HG03432 (cell line): ENCODE results near the gene CYP2U1.
"Not testable (repeated sequence)": the region's sequence is repeated elsewhere in the genome, so short reads cannot be mapped to it uniquely, and the experiment has no call there.

Experiments used
- ATAC-seq: cut with Tn5 transposase; IDR thresholded peaks from one replicate; pipeline ENCODE4 v1.9.1; 2021; ENCODE audit warnings: mild to moderate bottlenecking, moderate library complexity; ENCODE audit not compliant: unreplicated experiment

The CYP2U1 gene

GRCh38 chr4:107917500-107917899 is 13.8 kb upstream of the CYP2U1 start:
- no peak for ATAC-seq

- ATAC-seq, result no peak
Measured at GRCh38 chr4:107922486-107923473, 8.6 kb upstream of the CYP2U1 start.

DNA sequence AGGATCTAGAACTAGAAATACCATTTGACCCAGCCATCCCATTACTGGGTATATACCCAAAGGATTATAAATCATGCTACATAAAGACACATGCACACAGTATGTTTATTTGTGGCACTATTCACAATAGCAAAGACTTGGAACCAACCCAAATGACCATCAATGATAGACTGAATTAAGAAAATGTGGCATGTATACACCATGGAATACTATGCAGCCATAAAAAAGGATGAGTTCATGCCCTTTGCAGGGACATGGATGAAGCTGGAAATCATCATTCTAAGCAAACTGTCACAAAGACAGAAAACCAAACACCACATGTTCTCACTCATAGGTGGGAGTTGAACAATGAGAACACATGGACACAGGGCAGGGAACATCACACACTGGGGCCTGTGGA is 5.6 kb upstream of the CYP2U1 start:
- ATAC-seq, result not testable (repeated sequence)

GRCh38 chr4:107926875-107927274 is 4.5 kb upstream of the CYP2U1 start:
- ATAC-seq, result not testable (repeated sequence)

GRCh38 chr4:107931775-107932321 is 499 bp downstream of the CYP2U1 start:
- ATAC-seq, result no peak

GRCh38 chr4:107935246-107935645 is 3.9 kb downstream of the CYP2U1 start:
- ATAC-seq, result no peak

DNA sequence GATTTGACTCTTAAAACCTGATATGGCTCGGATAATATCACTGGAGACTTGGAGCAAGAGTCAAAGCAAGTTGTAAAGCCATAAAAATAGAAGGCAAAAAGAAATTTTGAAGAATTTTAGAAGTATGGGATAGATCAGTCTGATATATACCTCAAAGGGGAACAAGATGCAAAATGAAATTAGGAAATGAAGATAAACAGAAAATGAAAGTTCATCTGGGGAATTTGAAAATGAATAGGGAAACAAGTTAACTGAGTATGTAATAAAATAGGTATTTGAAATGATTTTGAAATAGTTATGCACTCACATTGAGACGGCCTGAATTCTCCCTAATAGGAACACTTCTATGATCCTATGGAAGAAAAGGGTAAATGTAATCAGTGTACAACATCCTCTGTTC is 5.7 kb downstream of the CYP2U1 start:
- ATAC-seq, result peak; percentile 61

DNA sequence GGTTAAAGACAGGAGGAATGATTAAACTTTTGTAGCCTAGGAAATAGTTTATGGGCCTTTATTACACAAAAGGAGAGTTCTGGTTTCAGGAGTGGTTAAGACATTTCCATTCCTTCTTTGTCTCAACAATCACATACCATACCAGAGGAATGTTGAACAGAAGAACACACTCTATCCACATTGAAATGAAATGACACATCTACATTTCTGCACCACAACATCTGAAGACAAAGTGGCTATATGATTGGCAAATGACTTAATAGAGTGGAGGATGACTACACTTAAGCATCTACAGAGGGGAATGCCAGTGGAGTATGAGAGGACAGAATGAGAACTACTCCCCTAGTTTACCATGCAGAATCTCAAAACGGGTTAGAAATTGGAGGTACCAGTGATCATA is 8.0 kb downstream of the CYP2U1 start:
- no peak for ATAC-seq

DNA sequence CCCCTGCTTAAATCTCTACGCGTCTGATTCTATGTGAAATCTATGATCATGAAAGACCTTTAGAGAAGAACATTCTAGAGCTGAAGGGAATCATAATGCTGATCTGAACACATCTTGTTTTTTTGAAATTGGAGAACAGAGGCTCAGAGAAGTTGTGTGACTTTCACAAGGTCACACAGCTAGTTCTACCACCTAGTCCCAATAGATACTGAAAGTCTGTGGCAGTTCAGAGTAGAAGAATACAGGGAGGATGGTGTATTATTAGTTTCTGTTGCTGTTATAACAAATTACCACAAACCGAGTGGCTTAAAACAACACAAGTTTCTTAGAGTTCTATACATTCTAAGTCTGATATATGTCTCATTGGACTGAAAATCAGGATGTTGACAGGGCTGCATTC is 14.5 kb downstream of the CYP2U1 start:
- ATAC-seq, result no peak

DNA sequence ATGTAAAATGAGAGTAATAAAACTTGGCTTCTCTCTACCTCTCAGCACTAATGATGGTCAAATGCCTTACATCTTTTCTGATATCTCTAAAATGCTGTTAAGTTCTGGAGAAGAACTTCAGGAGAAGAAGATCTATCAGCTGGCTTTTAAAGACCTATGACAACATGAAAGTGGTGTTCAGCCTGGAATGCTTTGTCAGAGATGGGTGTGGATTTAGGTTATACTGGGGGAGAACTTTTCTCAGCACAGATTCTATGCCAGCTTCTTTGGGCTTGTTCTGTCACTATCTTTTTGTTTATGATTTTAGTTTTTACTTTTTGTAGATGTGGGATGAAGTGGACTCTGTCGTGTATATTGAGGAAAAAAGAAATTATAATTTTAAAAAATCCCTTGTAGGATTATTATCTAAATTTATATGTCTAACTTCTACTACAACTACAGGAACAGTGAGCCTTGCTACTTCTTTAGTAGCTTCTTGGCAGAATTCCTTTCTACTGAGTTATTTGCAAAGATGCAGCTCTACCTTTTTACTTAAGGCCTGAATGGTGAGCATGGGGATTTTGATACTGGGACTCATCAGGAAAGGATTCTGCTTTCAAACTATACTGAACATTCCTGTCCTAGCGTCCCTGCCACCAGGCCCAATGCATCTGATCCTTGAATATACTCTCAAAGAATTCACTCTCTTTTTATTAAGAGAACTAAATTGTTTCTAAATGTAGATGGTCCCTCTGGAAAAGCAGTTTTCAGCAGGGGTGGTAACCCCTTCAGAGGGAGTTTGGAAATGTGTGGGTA is 19.6 kb downstream of the CYP2U1 start:
- no peak for ATAC-seq

GRCh38 chr4:107951551-107951950 is 20.2 kb downstream of the CYP2U1 start:
- ATAC-seq, result no peak

DNA sequence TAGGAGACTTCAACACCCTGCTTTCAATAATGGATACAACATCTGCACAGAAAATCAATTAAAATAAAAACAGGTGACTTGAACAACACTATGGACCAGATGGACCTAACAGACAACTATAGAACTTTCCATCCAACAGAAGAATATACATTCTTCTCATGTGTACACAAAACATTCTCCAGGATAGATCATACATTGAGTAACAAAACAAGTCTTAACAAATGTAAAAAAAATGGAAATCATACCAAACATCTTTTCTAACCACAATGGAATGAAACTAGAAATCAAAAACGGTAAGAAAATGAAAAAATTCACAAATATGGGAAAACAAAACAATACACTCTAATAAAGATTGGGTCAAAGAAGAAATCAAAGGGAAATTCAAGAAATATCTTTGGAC is 24.7 kb downstream of the CYP2U1 start:
- ATAC-seq, result no peak

DNA sequence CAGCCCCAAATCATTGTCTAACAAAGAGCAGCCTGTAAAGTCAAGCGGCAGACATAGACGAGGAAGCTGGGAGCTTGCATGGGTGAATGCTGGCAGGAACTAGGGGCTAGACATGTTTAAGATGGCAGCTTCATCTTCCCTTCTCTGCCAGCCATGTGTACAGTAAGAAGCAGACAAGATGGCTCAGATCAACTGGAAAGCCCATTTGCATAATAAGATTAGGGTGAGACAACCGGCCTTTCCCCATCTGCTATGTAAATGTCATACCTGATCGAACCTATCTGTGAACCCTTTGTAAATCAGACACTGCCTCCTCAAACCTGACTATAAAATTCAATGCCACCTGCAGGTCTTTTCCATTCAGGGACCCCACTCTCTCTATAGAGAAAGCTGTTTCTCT is 35.6 kb downstream of the CYP2U1 start:
- ATAC-seq, result no peak

DNA sequence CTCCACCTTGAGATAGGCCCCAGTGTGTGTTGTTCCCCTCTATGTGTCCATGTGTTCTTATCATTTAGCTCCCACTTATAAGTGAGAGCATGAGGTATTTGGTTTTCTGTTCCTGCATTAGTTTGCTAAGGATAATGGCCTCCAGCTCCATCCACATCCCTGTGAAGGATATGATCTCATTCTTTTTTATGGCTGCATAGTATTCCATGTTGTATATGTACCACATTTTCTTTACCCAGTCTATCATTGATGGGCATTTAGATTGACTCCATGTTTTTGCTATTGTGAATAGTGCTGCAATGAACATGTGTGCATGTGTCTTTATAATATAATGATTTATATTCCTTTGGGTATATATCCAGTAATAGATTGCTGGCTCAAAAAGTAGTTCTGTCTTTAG is 36.2 kb downstream of the CYP2U1 start:
- ATAC-seq, result not testable (repeated sequence)

- not testable (repeated sequence) for ATAC-seq
Measured at GRCh38 chr4:107967921-107968320, 36.6 kb downstream of the CYP2U1 start.

DNA sequence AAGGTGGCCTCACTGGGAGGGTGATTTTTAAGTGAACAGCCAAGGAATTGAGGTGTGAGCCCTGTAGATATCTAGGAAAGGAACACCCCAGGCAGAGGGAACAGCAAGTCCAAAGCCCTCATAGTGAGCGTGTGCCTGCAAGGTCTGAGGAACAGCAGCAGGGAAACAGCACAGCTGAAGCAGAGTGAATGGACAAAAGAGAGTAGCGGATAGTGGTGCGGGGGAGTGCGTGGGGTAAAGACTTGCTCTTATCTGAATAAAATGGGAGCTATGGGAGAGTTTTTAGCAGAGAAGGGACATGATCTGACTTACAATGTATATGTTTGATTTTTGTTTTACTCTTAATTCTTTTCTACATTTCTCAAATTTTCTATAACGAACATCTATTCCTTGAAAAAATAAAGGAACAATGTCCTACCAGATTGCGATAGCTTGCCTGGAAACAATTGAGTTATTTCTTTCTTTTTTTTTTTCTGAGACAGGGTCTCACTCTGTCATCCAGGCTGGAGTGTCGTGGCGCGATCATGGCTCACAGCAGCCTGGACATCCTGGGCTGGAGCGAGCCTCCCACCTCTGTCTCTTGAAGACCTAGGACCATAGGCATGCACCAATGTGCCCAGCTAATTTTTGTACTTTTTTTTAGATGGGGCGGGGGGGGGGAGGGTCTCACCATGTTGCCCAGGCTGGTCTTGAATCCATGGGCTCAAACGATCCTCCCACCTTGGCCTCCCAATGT is 38.9 kb downstream of the CYP2U1 start:
- ATAC-seq, result no peak

DNA sequence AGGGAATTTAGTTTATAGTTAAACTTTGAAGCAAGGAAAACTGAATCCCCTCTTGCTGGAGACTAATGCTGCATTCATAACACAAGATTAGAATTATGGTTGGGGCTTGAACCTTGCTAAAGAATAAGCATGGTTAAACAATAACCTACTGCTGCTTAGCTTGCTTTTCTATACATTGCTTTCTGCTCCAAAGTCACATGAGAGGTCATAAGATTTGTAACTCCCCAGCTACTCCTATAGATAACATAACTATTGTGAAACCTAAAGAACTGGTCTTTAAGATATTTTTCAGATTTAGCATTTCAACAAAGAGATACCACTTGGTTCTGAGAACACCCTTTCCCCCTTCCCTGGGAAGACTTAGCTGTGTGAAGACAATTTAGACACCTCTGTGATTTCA is 41.3 kb downstream of the CYP2U1 start:
- no peak for ATAC-seq

- ATAC-seq, result no peak
Measured at GRCh38 chr4:107974523-107974922, 43.2 kb downstream of the CYP2U1 start.

- no peak for ATAC-seq
Measured at GRCh38 chr4:107977482-107977881, 46.1 kb downstream of the CYP2U1 start.

DNA sequence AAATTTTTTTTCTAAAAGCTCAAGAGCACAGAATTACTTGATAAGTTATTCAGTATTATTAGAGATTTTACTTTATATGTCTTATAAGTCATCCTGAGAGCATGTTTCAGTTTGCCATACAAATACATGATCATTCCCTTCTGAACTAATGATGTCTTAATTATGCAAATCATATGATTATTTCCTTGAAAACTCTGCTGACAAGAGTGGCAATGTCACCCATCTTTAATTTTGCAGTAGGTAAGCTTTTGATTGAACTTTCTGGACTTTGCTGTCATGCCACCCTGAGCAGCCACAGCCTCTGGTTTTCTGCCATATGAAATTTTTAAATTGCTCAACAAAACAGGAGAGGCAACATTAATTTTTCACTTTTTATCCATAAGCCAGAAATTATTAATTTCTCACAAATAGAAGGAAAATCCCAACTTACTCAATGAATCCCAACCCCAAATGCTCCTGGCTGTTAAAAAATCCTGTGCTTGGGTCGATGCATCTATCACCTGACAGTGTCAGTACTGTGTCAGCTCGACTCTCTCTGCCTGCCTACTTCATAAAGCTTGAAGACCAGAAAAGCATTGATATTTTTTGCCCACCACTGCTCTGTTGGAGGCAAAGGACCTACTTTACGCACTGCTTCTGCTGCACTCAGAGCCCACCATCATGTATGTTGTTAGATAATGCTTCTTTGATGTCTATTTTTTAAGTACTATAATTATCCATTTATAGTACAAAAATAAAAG is 46.8 kb downstream of the CYP2U1 start:
- ATAC-seq, result no peak
